ENCODE measurements around the gene PLAU. TPM values are rescaled to one million over a fixed set of nuclear protein-coding genes. Genes with fewer than 3 reads are reported as not detected.
"Not testable (repeated sequence)": the region's sequence is repeated elsewhere in the genome, so short reads cannot be mapped to it uniquely, and the experiment has no call there.

The PLAU gene
- total RNA-seq, 1 experiment from 2014 or later, result 1,582 TPM

DNA sequence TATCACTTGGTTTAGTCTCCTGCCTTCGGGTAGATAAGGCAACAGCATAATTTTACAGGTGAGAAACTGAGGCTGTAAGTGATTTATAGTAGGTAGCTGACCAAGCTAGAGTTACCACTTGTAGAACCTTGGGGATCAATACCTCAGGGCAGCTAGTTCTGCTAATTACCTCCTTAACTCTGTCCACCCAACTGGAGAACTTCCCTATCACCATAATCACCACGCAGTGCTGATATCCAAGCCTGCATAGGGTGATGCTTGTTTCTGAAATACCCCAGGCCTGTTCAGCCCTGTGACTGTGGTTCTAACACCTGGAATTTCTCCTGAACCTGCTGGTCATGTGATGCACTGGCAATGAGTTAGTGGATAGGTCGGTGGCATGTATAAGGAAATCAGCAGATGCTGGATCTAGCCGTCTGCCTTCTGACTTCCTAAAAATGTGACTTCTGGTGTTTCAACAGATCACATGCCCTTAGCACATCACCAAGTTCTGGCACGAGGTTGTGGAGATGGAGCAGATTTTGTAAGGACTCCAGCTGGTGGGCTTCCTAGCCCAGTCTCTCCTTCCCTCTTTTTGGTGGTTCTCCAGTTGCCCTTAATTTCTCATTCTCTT lies 15.3 kb downstream of the PLAU start:
- no peak overlapping the region for H3K9ac ChIP-seq (ENCODE audit: low read length)
- ATAC-seq, result no peak

DNA sequence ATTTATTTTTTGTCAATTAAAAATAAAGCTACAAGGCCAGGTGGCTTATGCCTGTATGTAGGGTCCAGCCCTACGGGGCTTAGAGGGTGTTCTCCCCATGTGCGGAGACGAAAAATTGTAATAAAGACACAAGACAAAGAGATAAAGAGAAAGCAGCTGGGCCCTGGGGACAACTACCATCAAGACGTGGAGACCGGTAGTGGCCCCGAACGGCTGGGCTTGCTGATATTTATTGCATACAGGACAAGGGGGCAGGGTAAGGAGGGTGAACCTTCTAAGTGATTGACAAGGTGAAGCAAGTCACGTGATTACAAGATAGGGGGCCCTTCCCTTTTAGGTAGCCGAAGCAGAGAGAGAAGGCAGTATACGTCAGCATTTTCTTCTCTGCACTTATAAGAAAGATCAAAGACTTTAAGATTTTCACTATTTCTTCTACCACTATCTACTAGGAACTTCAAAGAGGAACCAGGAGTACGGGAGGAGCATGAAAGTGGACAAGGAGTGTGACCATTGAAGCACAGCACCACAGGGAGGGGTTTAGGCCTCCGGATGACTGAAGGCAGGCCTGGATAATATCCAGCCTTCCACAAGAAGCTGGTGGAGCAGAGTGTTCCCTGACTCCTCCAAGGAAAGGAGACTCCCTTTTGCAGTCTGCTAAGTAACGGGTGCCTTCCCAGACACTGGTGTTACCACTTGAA lies 19.8 kb downstream of the PLAU start:
- H3K27me3 ChIP-seq (ENCODE audit: low read length); H3F3A ChIP-seq (ENCODE audit: low read length, unreplicated experiment); H3K9ac ChIP-seq (ENCODE audit: low read length); H3K27ac ChIP-seq (ENCODE audit: low read length); H3K79me2 ChIP-seq (ENCODE audit: low read length); H2AFZ ChIP-seq (ENCODE audit: low read length); H3K9me3 ChIP-seq (ENCODE audit: low read length); H4K20me1 ChIP-seq (ENCODE audit: low read length); H3K4me2 ChIP-seq (ENCODE audit: low read length); DNase-seq; H3K4me3 ChIP-seq (ENCODE audit: low read length); H3K36me3 ChIP-seq (ENCODE audit: low read depth, low read length); ATAC-seq; H3K9me2 ChIP-seq (replicated peaks; ENCODE audit: low read length); intact Hi-C loops (cut with micrococcal nuclease); BruUV-seq (replicated peaks): not testable (repeated sequence)
- CTCF ChIA-PET, result interaction anchor here (1.9 kb wide), 1 partner anchor 10 kb away, joined by 7 read pairs; no protein-coding TSS in a partner anchor
- POLR2A ChIA-PET (ENCODE audit: unreplicated experiment), result interaction anchor here (0.7 kb wide), 1 partner anchor 31 kb away, joined by 4 read pairs; no protein-coding TSS in a partner anchor
- peaks cover 18% of the 10 kb centered on the region for H3K4me1 ChIP-seq (ENCODE audit: insufficient read depth, low read length)

More for the DNA sequence above, 15.3 kb downstream of the PLAU start:
- no TSS peak for BruUV-seq (replicated peaks)
- Histone ChIP-seq H3K9me3 (ENCODE audit: low read length) (no peaks in the 10 kb centered on the region), H3K79me2 (ENCODE audit: low read length) (no peaks in the 10 kb centered on the region), H4K20me1 (ENCODE audit: low read length) (no peaks in the 10 kb centered on the region), H3K9me2 (replicated peaks; ENCODE audit: low read length) (no peaks in the 10 kb centered on the region), H3K27me3 (ENCODE audit: low read length) (no peaks in the 10 kb centered on the region), H3K27ac (ENCODE audit: low read length) (no peak overlapping the region), H3K4me1 (ENCODE audit: insufficient read depth, low read length) (no peaks in the 10 kb centered on the region), H3F3A (ENCODE audit: low read length, unreplicated experiment) (no peaks in the 10 kb centered on the region), H3K4me3 (ENCODE audit: low read length) (no peak overlapping the region), H2AFZ (ENCODE audit: low read length) (no peak overlapping the region), H3K4me2 (ENCODE audit: low read length) (no peak overlapping the region), H3K36me3 (ENCODE audit: low read depth, low read length) (no peaks in the 10 kb centered on the region)
- DNase-seq, result no peak
- TF ChIP-seq EZH2 (IDR thresholded peaks at IDR 0.05; ENCODE audit: low read length, unreplicated experiment) (no peak), EZH2phosphoT487 (IDR thresholded peaks at IDR 0.05; ENCODE audit: borderline replicate concordance, low read length) (no peak)
- TF ChIP-seq, protein P1, sequence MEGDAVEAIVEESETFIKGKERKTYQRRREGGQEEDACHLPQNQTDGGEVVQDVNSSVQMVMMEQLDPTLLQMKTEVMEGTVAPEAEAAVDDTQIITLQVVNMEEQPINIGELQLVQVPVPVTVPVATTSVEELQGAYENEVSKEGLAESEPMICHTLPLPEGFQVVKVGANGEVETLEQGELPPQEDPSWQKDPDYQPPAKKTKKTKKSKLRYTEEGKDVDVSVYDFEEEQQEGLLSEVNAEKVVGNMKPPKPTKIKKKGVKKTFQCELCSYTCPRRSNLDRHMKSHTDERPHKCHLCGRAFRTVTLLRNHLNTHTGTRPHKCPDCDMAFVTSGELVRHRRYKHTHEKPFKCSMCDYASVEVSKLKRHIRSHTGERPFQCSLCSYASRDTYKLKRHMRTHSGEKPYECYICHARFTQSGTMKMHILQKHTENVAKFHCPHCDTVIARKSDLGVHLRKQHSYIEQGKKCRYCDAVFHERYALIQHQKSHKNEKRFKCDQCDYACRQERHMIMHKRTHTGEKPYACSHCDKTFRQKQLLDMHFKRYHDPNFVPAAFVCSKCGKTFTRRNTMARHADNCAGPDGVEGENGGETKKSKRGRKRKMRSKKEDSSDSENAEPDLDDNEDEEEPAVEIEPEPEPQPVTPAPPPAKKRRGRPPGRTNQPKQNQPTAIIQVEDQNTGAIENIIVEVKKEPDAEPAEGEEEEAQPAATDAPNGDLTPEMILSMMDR (conservative IDR thresholded peaks at IDR 0.05; ENCODE audit: low read depth, low read length), result no peak
- ChIA-PET POLR2A (ENCODE audit: unreplicated experiment) (no interaction called here), CTCF (interaction anchor here (1.2 kb wide), 1 partner anchor 14 kb away, joined by 5 read pairs; no protein-coding TSS in a partner anchor)
- intact Hi-C loops (cut with micrococcal nuclease), result no loop called here

DNA sequence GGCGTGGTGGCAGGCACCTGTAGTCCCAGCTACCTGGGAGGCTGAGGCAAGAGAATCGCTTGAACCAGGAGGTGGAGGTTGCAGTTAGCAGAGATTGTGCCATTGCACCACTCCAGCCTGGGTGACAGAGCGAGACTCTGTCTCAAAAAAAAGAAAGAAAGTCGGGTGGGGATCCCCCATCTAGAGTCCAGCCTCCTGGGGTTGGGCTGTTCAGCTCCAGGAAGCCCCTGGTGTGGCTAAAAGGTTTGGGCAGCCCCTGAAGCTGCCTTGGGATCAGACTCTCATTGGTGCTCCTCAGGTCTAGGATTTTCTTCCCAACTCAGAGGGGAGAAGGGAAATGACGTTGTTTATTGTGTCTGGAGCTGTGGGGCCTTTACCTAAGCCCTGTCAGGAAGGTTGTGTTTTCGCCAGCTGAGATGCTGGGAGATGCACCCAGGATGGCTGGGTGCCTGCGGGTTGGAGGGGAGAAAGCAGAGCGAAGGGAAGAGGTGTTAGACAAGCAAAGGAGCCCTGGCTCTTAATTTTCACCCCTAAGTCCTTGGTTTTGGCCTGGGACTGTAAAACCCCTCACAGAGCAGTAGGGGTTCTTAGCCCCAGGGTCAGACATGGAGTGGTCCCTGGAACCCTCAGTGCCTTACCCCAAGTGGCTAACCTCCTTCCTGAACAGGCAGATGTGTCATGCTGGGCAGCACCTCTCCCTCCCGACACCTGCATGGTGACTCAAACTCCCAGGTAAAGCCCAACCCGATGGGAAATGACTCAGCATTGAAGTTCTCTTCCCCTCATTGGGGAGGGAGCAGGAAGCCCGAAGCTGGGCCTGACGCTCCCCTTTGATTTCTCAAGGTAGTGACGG lies 21.1 kb downstream of the PLAU start:
- H4K20me1 ChIP-seq (ENCODE audit: low read length), result no peaks in the 10 kb centered on the region
- ChIA-PET POLR2A (ENCODE audit: unreplicated experiment) (interaction anchor here (0.5 to 1.1 kb wide), 6 partner anchors 9 to 187 kb away, joined by 3 to 7 read pairs (median 5); no protein-coding TSS in a partner anchor), CTCF (interaction anchor here (0.5 to 4.3 kb wide), 8 partner anchors 9 to 149 kb away, joined by 3 to 44 read pairs (median 4); no protein-coding TSS in a partner anchor)
- no peaks in the 10 kb centered on the region for H3K36me3 ChIP-seq (ENCODE audit: low read depth, low read length)
- peak overlapping the region; percentile 14 for H2AFZ ChIP-seq (ENCODE audit: low read length)
- no peaks in the 10 kb centered on the region for H3F3A ChIP-seq (ENCODE audit: low read length, unreplicated experiment)
- H3K4me2 ChIP-seq (ENCODE audit: low read length), result peak overlapping the region; percentile 58
- H3K27me3 ChIP-seq (ENCODE audit: low read length), result no peaks in the 10 kb centered on the region
- TSS peak; percentile 100 for BruUV-seq (replicated peaks)
- ATAC-seq (peak; percentile 96), DNase-seq (peak; percentile 100)
- intact Hi-C loops (cut with micrococcal nuclease), result loop anchor here (1.0 kb wide), 2 partner anchors 26 to 44 kb away; no protein-coding TSS in a partner anchor
- no peaks in the 10 kb centered on the region for H3K9me2 ChIP-seq (replicated peaks; ENCODE audit: low read length)
- TF ChIP-seq EZH2phosphoT487 (IDR thresholded peaks at IDR 0.05; ENCODE audit: borderline replicate concordance, low read length) (no peak), EZH2 (IDR thresholded peaks at IDR 0.05; ENCODE audit: low read length, unreplicated experiment) (no peak)
- TF ChIP-seq, protein P1 (conservative IDR thresholded peaks at IDR 0.05; ENCODE audit: low read depth, low read length), result no peak
- H3K9ac ChIP-seq (ENCODE audit: low read length), result peak overlapping the region; percentile 68
- peaks cover 18% of the 10 kb centered on the region for H3K4me1 ChIP-seq (ENCODE audit: insufficient read depth, low read length)
- peak overlapping the region; percentile 82 for H3K27ac ChIP-seq (ENCODE audit: low read length)
- H3K79me2 ChIP-seq (ENCODE audit: low read length), result no peaks in the 10 kb centered on the region
- peak overlapping the region; percentile 3; the same call in 1 of the 2 replicates for H3K4me3 ChIP-seq (ENCODE audit: low read length)
- no peaks in the 10 kb centered on the region for H3K9me3 ChIP-seq (ENCODE audit: low read length)
